B cell (primary cell): ENCODE measurements around the gene ZNF750. TPM values are rescaled to one million over a fixed set of nuclear protein-coding genes. Genes with fewer than 3 reads are reported as not detected.

Experiments used
- ATAC-seq: fragments of 200-7000 bp; cut with Tn5 transposase; one replicate; pipeline ENCODE4 v1.10.0; 2021; ENCODE audit warnings: low read depth, mild to moderate bottlenecking, moderate number of reproducible peaks, moderate library complexity
- CTCF ChIA-PET: fragments of 350-600 bp; sonication (Branson Sonifier 250); formaldehyde crosslinking; loops from one replicate; lab custom pipeline; 2021; ENCODE audit warnings: antibody characterized with exemption, inconsistent platforms; lab: Charles Lee
- POLR2A ChIA-PET: fragments of 350-600 bp; sonication (Branson Sonifier 250); formaldehyde crosslinking; loops from one replicate; lab custom pipeline; 2021; ENCODE audit warnings: antibody characterized with exemption; lab: Charles Lee
- DNase-seq: peaks from one replicate; pipeline ENCODE4 v3.0.0; 2013
- H2AFZ ChIP-seq: 2 replicates; pipeline ENCODE4 v1.6.1; 2012; ENCODE audit warnings: mild to moderate bottlenecking, low read depth, low read length; ENCODE audit not compliant: insufficient read depth, poor library complexity, severe bottlenecking
- H3K27ac ChIP-seq, 2 donors: 1 replicate in 1 of 2; 2 replicates in 1 of 2; pipeline ENCODE4 v1.5.1; 2012 to 2013; ENCODE audit warnings: low read length in 2 of 2, mild to moderate bottlenecking in 2 of 2, moderate library complexity in 1 of 2
- H3K27me3 ChIP-seq, 4 experiments: fragments of 200-600 bp in 1 of 4; sonication (generic) in 1 of 4; replicated peaks in 1 of 4; 1 replicate in 2 of 4; 2 replicates in 2 of 4; pipeline versions ENCODE4 v1.6.1 to v1.7.0; 2013 to 2016; ENCODE audit warnings: low read length in 3 of 4, mild to moderate bottlenecking in 2 of 4, mixed read lengths in 1 of 4, moderate library complexity in 1 of 4; ENCODE audit not compliant: insufficient read depth in 4 of 4, control insufficient read depth in 3 of 4; ENCODE audit errors: control extremely low read depth in 1 of 4
- H3K36me3 ChIP-seq, 2 experiments: replicated peaks in 1 of 2; 1 replicate in 1 of 2; 2 replicates in 1 of 2; pipeline versions ENCODE4 v1.6.1 to v1.7.1; 2013; ENCODE audit warnings: low read length in 1 of 2; ENCODE audit not compliant: insufficient read depth in 2 of 2, control insufficient read depth in 1 of 2; ENCODE audit errors: control extremely low read depth in 1 of 2, extremely low read depth in 1 of 2
- H3K4me1 ChIP-seq, 2 donors: fragments of 200-600 bp in 1 of 2; sonication (generic) in 1 of 2; 1 replicate in 1 of 2; 2 replicates in 1 of 2; pipeline versions ENCODE4 v1.5.1 to v1.6.1; 2013 to 2017; ENCODE audit warnings: low read length in 2 of 2; ENCODE audit not compliant: control insufficient read depth in 2 of 2, insufficient read depth in 2 of 2
- H3K4me2 ChIP-seq: replicated peaks from 2 replicates; pipeline ENCODE3; 2012; ENCODE audit warnings: mild to moderate bottlenecking, low read depth, low read length; ENCODE audit not compliant: poor library complexity, severe bottlenecking
- H3K4me3 ChIP-seq, 5 experiments: fragments of 200-600 bp in 1 of 5; sonication (generic) in 1 of 5; 1 replicate in 3 of 5; 2 replicates in 2 of 5; pipeline versions ENCODE4 v1.5.1 to v1.7.0; 2011 to 2016; ENCODE audit warnings: low read length in 4 of 5, mild to moderate bottlenecking in 4 of 5, low read depth in 2 of 5, control low read depth in 1 of 5, moderate library complexity in 1 of 5; ENCODE audit not compliant: insufficient read depth in 1 of 5; ENCODE audit errors: control extremely low read depth in 1 of 5, extremely low read depth in 1 of 5
- H3K79me2 ChIP-seq: fragments of 200-600 bp; sonication (generic); one replicate; pipeline ENCODE4 v1.6.0; 2016; ENCODE audit warnings: low read length; ENCODE audit not compliant: control insufficient read depth, insufficient read depth
- H3K9ac ChIP-seq: fragments of 200-600 bp; sonication (generic); 2 replicates; pipeline ENCODE4 v1.6.1; 2017; ENCODE audit warnings: mild to moderate bottlenecking, low read length, moderate library complexity
- H3K9me3 ChIP-seq, 3 donors: one replicate each; pipeline versions ENCODE4 v1.6.1 to v1.7.1; 2013; ENCODE audit warnings: low read length in 2 of 3; ENCODE audit not compliant: control insufficient read depth in 2 of 3, insufficient read depth in 1 of 3; ENCODE audit errors: control extremely low read depth in 1 of 3
- H4K20me1 ChIP-seq: 2 replicates; pipeline ENCODE4 v1.6.0; 2012; ENCODE audit warnings: mild to moderate bottlenecking, low read length; ENCODE audit not compliant: insufficient read depth, control insufficient read depth, poor library complexity, severe bottlenecking
- H3K27ac Mint-ChIP-seq: one replicate; pipeline ENCODE4 v1.8.0; 2021; ENCODE audit warnings: mixed read lengths
- H3K27me3 Mint-ChIP-seq: one replicate; pipeline ENCODE4 v1.8.0; 2021; ENCODE audit warnings: mixed read lengths
- H3K4me1 Mint-ChIP-seq: one replicate; pipeline ENCODE4 v1.8.0; 2021; ENCODE audit warnings: mixed read lengths
- H3K4me3 Mint-ChIP-seq: one replicate; pipeline ENCODE4 v1.8.0; 2021; ENCODE audit warnings: mixed read lengths
- H3K9me3 Mint-ChIP-seq: one replicate; pipeline ENCODE4 v1.8.0; 2022; ENCODE audit warnings: mixed read lengths; ENCODE audit not compliant: insufficient read depth
- EZH2 ChIP-seq: IDR thresholded peaks from 2 replicates; pipeline ENCODE4 v1.6.1; 2012; ENCODE audit warnings: borderline replicate concordance, low read depth, mild to moderate bottlenecking, moderate library complexity, low read length; ENCODE audit not compliant: insufficient read depth, poor library complexity, severe bottlenecking
- WGBS: methylation state at CpG from one replicate; pipeline ENCODE4 v1.1.5; 2013; ENCODE audit warnings: missing lambda C conversion rate; ENCODE audit not compliant: insufficient coverage; 5-methylcytosine and 5-hydroxymethylcytosine counted together
- intact Hi-C: fragments of 100-400 bp; cut with micrococcal nuclease; formaldehyde crosslinking; loops from one replicate; pipeline ENCODE4 v1.10.0; 2022
- polyA plus RNA-seq: library from polyadenylated mRNA; depleted of rRNA; stranded (reverse); fragments of >200 nt; gene quantifications from 2 replicates; pipeline ENCODE4 v1.2.3, GENCODE V29; 2012
- total RNA-seq, 2 donors: library from RNA; stranded (reverse); fragments of 120-200 nt in 1 of 2; gene quantifications; 1 replicate in 1 of 2; 2 replicates in 1 of 2; pipeline versions ENCODE4 v1.2.3 to v1.2.4, GENCODE V29; 2013 to 2022
- TF ChIP-seq, protein P1 (sequence below): fragments of 200-600 bp; IDR thresholded peaks from one replicate; pipeline ENCODE4 v1.8.0; 2022; ENCODE audit warnings: antibody characterized with exemption, mild to moderate bottlenecking

ZNF750 gene
- total and polyA plus RNA-seq, 2 donors (not counting 1 experiment from before 2014, with no cell fraction given) = not detected

GRCh38 chr17:82878527-82878926 is 38.7 kb upstream of the ZNF750 start:
- TF ChIP-seq EZH2 = no peak
- TF ChIP-seq, protein P1, sequence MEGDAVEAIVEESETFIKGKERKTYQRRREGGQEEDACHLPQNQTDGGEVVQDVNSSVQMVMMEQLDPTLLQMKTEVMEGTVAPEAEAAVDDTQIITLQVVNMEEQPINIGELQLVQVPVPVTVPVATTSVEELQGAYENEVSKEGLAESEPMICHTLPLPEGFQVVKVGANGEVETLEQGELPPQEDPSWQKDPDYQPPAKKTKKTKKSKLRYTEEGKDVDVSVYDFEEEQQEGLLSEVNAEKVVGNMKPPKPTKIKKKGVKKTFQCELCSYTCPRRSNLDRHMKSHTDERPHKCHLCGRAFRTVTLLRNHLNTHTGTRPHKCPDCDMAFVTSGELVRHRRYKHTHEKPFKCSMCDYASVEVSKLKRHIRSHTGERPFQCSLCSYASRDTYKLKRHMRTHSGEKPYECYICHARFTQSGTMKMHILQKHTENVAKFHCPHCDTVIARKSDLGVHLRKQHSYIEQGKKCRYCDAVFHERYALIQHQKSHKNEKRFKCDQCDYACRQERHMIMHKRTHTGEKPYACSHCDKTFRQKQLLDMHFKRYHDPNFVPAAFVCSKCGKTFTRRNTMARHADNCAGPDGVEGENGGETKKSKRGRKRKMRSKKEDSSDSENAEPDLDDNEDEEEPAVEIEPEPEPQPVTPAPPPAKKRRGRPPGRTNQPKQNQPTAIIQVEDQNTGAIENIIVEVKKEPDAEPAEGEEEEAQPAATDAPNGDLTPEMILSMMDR = no peak
- H3K9ac ChIP-seq = no peak overlapping the region
- 24% methylated on average over 5 of the region's 9 CpGs for WGBS
- no peaks in the 10 kb centered on the region for H3K9me3 Mint-ChIP-seq
- no peak overlapping the region for H3K4me3 ChIP-seq
- H3K27me3 ChIP-seq = peaks cover 0 to 12% (median 0%) of the 10 kb centered on the region in 4 experiments
- no peak for DNase-seq
- ChIA-PET CTCF (no interaction called here), POLR2A (no interaction called here)
- H3K27me3 Mint-ChIP-seq = no peaks in the 10 kb centered on the region
- no peak overlapping the region for H3K27ac Mint-ChIP-seq
- no peak overlapping the region for H3K4me3 Mint-ChIP-seq
- H4K20me1 ChIP-seq = peaks cover 13% of the 10 kb centered on the region
- H3K27ac ChIP-seq = no peak overlapping the region
- peaks cover 18 to 20% of the 10 kb centered on the region in 2 donors for H3K4me1 ChIP-seq
- intact Hi-C loops = no loop called here
- H3K36me3 ChIP-seq = peaks cover 0 to 7% of the 10 kb centered on the region in 2 experiments
- H3K4me1 Mint-ChIP-seq = peaks cover 22% of the 10 kb centered on the region
- peaks cover 35% of the 10 kb centered on the region for H3K79me2 ChIP-seq
- no peak overlapping the region for H2AFZ ChIP-seq
- peaks cover 0 to 5% (median 0%) of the 10 kb centered on the region in 3 donors for H3K9me3 ChIP-seq
- ATAC-seq = no peak
- H3K4me2 ChIP-seq = no peak overlapping the region

- Histone ChIP-seq H2AFZ (no peak overlapping the region), H3K27ac (no peak overlapping the region), H3K27me3 (peaks cover 0 to 14% (median 0%) of the 10 kb centered on the region in 4 experiments), H4K20me1 (peaks cover 10% of the 10 kb centered on the region), H3K36me3 (peaks cover 0 to 7% of the 10 kb centered on the region in 2 experiments), H3K4me1 (peaks cover 19 to 20% of the 10 kb centered on the region in 2 donors), H3K9ac (no peak overlapping the region), H3K79me2 (peaks cover 35% of the 10 kb centered on the region), H3K4me3 (no peak overlapping the region), H3K4me2 (no peak overlapping the region), H3K9me3 (peaks cover 0 to 5% (median 0%) of the 10 kb centered on the region in 3 donors)
- no peak for ATAC-seq
- Mint-ChIP-seq H3K27ac (no peak overlapping the region), H3K4me3 (no peak overlapping the region), H3K27me3 (no peaks in the 10 kb centered on the region), H3K9me3 (no peaks in the 10 kb centered on the region), H3K4me1 (peaks cover 25% of the 10 kb centered on the region)
- intact Hi-C loops = no loop called here
- ChIA-PET CTCF (interaction anchor here (0.8 to 3.0 kb wide), 3 partner anchors 8 to 96 kb away, joined by 3 to 21 read pairs (median 6); no protein-coding TSS in a partner anchor), POLR2A (no interaction called here)
- no peak for DNase-seq
- 66% methylated on average over 8 of the region's 14 CpGs for WGBS
- TF ChIP-seq EZH2 = no peak
- TF ChIP-seq, protein P1 = no peak
Observed at GRCh38 chr17:82876602-82877379, 37.0 kb upstream of the ZNF750 start.
